NCI-H1930 (cell line): Measurements from ENCODE around the gene PACSIN2.
"Not testable (repeated sequence)": the region's sequence is repeated elsewhere in the genome, so short reads cannot be mapped to it uniquely, and the experiment has no call there.

Experiments
- DNase-seq, 2 experiments: peaks; one replicate each; lab custom pipeline; 2025; lab: John Stamatoyannopoulos, UW

The PACSIN2 gene

GRCh38 chr22:42964994-42965699 is 49.8 kb downstream of the PACSIN2 start:
- no peak for DNase-seq

DNA sequence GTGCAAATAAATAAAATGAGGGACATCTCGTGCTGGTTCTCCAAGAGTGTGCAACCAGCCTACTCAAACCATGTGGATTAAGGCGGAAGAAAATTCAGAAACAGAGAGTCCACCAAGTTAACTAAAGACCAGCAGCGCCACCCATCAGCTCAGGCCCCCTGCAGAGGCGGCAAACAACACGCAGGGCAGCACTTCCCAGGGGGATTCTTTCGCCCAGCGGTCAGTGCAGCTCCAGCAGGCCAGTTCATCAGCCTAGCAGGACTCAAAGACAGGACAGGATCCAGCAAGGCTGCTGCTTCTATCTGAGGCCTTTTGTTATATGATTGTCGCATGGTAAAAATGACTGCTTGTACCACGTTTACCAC is 51.7 kb downstream of the PACSIN2 start:
- no peak for DNase-seq

GRCh38 chr22:42962295-42963230 is 52.4 kb downstream of the PACSIN2 start:
- DNase-seq, result no peak

- DNase-seq, result no peak
Measured at GRCh38 chr22:42961810-42962209, 53.1 kb downstream of the PACSIN2 start.

- not testable (repeated sequence) for DNase-seq
Measured at GRCh38 chr22:42961400-42961690, 53.6 kb downstream of the PACSIN2 start.

DNA sequence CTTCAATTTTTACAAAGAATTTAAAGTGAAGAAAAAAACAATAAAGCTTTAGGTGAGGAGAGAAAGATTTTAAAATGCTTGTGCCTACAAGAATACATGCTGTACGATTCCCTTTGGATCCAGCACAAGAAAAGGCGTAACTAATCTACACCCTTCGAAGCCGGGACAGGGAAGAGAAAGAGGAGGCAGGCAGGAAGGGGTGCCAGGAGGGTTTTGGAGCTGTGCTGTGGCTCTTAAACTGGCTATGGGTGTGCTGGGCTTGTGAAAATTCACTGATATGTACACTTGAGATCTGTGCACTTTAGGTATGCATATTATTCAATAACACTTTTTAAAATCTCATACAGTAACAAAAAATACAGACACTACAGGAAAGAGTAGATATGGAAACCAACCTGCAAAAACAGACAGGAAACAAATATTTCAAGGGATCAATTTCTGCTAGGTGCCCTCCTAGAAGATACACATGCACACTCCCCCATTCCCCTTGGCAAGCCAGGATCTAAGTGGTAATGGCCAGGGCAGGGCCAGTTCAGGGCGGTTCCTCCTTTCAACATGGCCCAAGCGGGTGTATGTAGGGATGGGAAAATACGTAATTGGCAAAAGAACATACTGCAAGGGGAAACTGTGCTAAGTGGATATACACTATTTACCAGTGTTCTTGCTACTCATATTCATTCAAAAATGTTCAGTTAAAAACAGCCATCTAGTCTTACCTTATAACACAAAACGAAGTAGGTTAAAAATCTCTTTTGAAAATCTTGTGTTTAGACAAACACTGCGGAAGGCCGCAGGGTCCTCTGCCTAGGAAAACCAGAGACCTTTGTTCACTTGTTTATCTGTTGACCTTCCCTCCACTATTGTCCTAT is 54.2 kb downstream of the PACSIN2 start:
- no peak for DNase-seq

DNA sequence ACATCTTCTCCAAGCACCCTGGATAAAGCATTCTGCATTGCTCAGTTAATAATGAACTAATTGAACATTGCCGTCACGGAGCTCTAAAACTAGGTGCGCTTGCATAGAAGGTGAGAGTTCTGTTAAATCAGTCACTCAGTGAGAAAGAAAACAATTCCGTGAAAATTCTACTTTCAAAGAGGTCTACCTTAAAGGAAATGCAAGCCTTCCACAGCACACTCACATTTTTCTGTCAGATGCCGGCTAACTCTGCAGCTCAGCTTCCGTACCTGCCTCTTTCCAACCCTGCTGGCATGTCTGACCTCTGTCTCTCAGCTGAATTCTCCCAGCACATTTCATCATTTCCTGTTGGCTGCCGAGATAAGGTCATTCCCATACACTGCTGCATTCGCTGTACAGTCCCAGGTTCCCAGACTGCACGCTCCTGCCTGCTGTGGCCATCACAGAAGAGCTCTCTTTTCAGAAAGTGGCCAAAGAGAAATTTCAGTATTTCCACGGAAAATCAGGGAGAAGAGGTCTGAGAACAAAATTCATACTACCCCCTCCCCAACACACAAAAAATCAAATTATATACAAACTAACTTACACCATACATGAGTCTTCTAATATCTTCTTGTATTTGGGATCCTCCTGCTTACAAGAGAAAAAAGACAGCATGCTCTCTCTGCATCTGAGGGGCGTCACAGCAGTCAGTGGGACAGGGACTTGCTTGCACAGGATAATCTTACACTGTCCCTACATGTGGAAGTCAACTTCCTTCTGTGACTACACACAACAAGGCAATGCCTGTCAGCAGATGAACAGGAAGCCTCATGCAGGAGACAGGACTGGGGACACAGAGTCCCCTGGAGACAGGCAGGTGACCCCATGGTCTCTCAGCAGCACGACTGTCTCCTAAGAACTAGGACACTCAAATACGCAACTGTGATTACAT is 55.1 kb downstream of the PACSIN2 start:
- DNase-seq, result no peak

DNA sequence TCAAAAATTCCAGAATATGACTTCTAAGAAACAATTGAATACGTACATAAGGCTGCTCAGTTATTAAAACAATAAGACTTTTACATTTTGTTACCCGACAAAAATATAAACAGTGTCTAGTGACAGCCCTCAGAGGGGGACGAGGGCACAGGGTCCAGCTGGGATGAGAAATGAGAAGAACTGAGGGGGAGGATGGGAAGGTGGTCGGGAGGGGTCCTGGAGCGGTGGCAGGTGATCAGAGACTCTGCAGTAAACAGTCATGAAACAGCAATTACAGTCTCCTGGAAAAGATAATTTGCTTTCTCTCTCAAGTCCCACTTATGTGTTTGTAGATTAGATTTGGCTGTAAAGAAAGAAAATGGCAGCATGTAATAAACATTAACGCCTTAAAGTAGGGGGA is 56.0 kb downstream of the PACSIN2 start:
- no peak for DNase-seq

DNA sequence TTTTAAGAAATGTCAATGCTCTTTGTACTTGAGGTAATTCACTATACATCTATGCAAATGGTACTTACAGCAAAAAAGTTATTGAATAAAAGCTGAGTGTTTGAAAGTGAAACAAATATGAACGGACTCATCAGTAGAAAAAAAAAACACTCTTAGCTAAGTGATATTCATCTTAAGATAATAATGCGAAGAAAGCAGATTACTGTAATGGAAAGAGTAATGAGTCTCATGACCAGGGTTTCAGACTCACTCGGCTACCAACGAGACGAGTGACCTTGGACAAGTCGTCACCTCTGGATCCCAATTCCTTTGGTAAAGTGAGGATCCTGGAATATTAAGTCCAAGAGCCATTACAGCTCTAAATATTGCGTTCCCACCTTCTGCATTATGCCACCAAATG is 57.0 kb downstream of the PACSIN2 start:
- DNase-seq, result no peak

DNA sequence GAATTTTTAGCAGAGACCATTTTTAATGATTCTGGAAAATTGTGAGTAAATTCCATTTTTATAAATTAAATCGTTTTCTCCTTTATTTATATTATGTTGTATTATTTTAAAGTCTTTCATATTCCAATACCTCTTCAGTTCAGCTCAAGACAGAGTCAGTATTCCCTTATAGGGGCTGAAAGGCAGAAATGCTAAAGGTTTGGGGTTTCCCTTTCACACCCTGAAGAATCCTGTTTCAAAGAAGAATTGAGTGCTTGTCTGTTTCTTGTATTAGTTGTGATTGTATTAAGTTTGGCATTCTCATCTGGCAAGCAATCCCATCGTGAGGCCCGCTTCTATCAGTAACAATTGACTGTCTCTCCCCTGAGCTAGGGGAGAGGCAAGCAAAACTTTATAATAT is 57.4 kb downstream of the PACSIN2 start:
- no peak for DNase-seq

DNA sequence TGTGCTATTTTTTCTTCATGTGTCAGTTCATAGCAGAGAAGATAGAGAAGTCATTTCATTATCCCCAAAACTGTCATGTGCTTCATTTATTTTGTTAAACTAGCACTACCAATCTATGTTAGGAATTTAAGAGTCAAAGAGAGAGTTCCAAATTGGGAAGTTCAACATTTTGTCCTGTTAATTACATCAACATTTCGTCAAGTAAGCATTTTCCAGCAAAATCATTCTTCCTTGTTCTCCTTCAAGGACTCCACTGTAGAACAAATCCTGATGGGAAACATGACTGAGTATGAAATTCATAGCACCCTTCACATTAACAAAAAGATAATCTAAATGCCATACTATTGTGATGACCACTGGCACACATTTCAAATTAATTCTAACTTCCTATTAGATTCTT is 59.1 kb downstream of the PACSIN2 start:
- DNase-seq, result no peak

DNA sequence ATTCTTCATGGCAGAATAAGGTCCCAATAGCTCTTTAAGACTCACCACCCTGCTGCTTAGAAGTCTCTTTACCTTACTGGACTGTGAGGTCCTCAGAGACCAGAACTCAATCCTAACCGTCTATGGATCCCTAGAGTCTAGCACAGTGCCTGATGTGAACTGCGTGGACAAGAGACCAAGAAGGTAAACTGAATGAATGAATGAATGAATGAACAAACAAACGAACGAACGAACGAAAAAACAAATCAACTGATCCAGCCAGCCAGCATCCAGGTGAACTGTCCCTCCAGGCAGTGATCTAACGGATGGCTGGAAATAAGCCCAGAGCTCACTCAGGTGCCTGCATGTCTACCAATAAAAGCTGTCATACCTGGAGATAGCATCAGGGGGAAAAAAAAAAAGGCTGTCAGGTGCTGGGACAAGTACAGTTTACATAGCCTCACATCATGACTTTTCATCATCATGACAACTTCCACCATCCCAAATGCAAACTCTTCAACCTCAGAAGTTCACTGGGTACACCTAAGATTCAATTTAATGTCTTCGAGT is 59.8 kb downstream of the PACSIN2 start:
- no peak for DNase-seq

DNA sequence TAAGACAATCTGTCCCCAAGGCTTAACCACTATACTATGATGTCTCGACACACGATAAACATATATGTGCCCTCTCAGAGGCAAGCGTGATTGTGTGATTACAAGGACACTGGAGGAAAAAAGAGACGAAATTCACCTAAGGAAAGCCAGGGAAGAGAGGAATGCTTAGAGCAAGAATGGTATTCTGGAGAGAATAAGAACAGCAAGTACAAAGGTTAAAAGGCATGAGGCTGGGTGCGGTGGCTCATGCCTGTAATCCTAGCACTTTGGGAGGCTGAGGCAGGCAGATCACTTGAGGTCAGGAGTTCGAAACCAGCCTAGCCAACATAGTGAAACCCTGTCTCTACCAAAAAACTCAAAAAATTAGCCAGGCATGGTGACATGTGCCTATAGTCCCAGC is 61.2 kb downstream of the PACSIN2 start:
- DNase-seq, result not testable (repeated sequence)

- DNase-seq, result no peak
Measured at GRCh38 chr22:42951093-42951710, 63.7 kb downstream of the PACSIN2 start.

DNA sequence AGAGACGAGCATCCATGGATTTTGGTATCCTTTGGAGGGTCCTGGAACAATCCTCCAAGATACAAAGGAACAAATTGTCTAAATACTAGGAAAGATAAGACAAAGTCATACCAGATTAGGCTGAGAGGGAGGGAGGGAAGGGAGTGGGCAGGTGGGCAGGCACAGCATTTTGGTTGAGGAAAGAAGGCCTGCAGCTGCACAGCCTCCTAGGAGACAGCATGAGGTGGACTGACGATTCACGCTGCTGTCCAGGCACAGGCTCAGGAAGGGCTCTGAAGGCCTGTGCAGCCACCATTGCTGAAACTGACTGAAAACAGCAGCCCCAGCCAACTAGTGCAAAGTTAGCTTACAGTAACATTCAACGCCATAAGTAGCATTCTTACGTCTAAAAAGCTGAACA is 64.7 kb downstream of the PACSIN2 start:
- DNase-seq, result no peak

DNA sequence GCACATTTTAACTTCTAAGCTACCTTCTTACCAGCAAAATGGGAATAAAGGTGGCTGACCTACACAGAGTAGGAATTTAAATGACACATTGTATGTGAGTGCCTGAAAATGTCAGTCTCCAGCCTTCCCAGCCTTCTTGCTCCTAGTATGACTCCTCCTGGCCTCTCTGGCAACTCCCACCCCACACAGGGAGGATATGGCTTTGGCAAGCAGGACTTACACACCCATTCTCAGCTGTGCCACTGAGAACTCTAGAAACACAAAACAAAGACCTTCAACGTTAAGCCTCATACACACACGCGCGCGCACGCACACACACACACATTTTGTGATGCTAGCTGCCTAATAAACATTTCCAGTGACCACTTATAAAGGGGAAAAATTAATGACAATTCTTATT is 65.8 kb downstream of the PACSIN2 start:
- no peak for DNase-seq

DNA sequence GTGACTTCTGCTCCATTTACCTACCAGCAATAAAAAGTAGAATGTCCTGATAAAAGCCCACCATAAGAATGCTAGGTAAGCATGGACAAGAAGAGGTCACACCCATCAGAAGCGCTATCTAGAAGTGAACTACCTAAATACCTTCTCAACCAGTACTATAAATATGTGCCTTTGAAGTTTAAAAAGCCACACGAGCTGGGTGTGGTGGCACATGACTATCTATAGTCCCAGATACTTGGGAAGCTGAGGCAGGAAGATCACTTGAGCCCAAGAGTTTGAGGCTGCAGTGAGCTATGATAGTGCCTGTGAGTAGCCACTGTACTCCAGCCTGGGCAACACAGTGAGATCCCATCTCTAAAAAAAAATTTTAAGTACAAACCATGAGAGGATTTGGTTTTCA is 66.7 kb downstream of the PACSIN2 start:
- DNase-seq, result no peak

DNA sequence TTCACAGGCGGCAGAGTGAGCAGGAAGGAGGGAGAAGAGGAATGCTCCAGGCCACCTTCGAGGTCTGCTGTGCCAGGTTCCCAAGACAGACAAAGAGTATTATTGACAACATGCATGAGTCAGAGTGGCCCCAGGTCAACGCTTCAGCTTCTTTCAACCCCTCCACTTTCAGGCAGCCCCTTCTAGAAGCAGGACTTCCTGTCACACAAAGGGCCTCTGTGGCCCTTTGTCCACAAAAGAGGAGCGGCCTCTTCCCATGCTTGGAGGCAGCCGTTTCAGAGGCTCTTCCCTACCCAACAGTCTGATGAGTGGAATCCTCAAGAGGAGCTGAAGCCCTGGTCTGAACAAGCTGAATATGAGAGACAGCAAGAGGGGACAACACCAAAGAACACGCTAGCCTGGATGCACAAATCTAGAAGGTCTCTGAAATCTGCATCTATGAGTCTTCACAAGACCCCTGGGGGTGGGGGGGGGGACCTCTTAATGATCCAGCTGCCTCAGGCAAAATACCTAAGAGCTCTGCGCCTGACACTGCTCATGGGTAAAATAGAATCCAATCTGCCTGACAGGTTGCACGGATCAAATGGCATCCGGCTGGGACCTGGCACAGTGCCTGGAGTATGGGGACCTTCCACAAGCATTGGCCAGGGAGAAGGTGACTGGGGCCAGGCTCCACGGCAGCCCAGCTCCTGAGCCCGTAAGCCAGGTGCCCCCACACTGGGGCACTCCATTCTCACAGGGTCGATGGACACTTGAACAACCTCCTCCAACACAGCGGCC is 67.5 kb downstream of the PACSIN2 start:
- no peak for DNase-seq

GRCh38 chr22:42946546-42947198 is 68.3 kb downstream of the PACSIN2 start:
- no peak for DNase-seq
